HEK293T (cell line): ENCODE results near the gene LRP1B.

Source experiments
- CTCF ChIA-PET: fragments of 350-600 bp; formaldehyde crosslinking; extraction: SDS; loops from one replicate; lab custom pipeline; 2021; ENCODE audit warnings: antibody characterized with exemption, inconsistent platforms; lab: Yijun Ruan, JAX
- POLR2A ChIA-PET: fragments of 350-600 bp; formaldehyde crosslinking; extraction: SDS; loops from one replicate; lab custom pipeline; 2020; ENCODE audit warnings: antibody characterized with exemption, inconsistent platforms; lab: Yijun Ruan, JAX
- DNase-seq: peaks from one replicate; pipeline ENCODE4 v3.0.0; 2012; ENCODE audit warnings: mixed read lengths; ENCODE audit errors: extremely low spot score
- ARNT ChIP-seq: fragments of 450-650 bp; IDR thresholded peaks from 2 replicates; pipeline ENCODE4 v1.6.1; 2017; ENCODE audit warnings: mild to moderate bottlenecking
- BHLHE40 ChIP-seq: fragments of 450-650 bp; IDR thresholded peaks from 2 replicates; pipeline ENCODE4 v1.6.1; 2016; ENCODE audit warnings: mild to moderate bottlenecking, moderate library complexity, borderline replicate concordance
- CTBP1 ChIP-seq: fragments of 450-650 bp; IDR thresholded peaks from 2 replicates; pipeline ENCODE4 v1.6.1; 2016; ENCODE audit warnings: borderline replicate concordance
- ELF4 ChIP-seq: fragments of 450-650 bp; IDR thresholded peaks from 2 replicates; pipeline ENCODE4 v1.6.1; 2017; ENCODE audit warnings: antibody characterized with exemption
- FOXA1 ChIP-seq: fragments of 450-650 bp; IDR thresholded peaks from 2 replicates; pipeline ENCODE4 v1.6.1; 2016; ENCODE audit warnings: mild to moderate bottlenecking
- FOXK2 ChIP-seq: fragments of 450-650 bp; IDR thresholded peaks from 2 replicates; pipeline ENCODE4 v1.6.1; 2016; ENCODE audit warnings: mild to moderate bottlenecking
- FOXM1 ChIP-seq: fragments of 450-650 bp; IDR thresholded peaks from 2 replicates; pipeline ENCODE4 v1.6.1; 2017; ENCODE audit warnings: mild to moderate bottlenecking, borderline replicate concordance
- HDGF ChIP-seq: fragments of 450-650 bp; IDR thresholded peaks from 2 replicates; pipeline ENCODE4 v1.6.1; 2017; ENCODE audit warnings: antibody characterized with exemption, borderline replicate concordance
- L3MBTL2 ChIP-seq: fragments of 450-650 bp; conservative IDR thresholded peaks from 2 replicates; pipeline ENCODE4 v1.6.1; 2016; ENCODE audit warnings: mild to moderate bottlenecking
- LEF1 ChIP-seq: fragments of 450-650 bp; IDR thresholded peaks from 2 replicates; pipeline ENCODE4 v1.6.1; 2017; ENCODE audit warnings: mild to moderate bottlenecking, borderline replicate concordance
- NFRKB ChIP-seq: fragments of 450-650 bp; IDR thresholded peaks from 2 replicates; pipeline ENCODE4 v1.6.1; 2016; ENCODE audit warnings: mild to moderate bottlenecking, moderate library complexity
- PKNOX1 ChIP-seq: fragments of 450-650 bp; IDR thresholded peaks from 2 replicates; pipeline ENCODE4 v1.6.1; 2016
- SP1 ChIP-seq: fragments of 450-650 bp; IDR thresholded peaks from 2 replicates; pipeline ENCODE4 v1.6.1; 2017
- SUZ12 ChIP-seq: fragments of 450-650 bp; IDR thresholded peaks from 2 replicates; pipeline ENCODE4 v1.6.1; 2016; ENCODE audit warnings: mild to moderate bottlenecking
- TARDBP ChIP-seq: fragments of 450-650 bp; IDR thresholded peaks from 2 replicates; pipeline ENCODE4 v1.6.1; 2016
- ZNF384 ChIP-seq: fragments of 450-650 bp; IDR thresholded peaks from 2 replicates; pipeline ENCODE4 v1.6.1; 2016

LRP1B gene

GRCh38 chr2:141055531-141055930, 1075.3 kb downstream of the LRP1B start:
- ChIA-PET POLR2A (no interaction called here), CTCF (no interaction called here)
- TF ChIP-seq BHLHE40, result no peak
- TF ChIP-seq SUZ12, result no peak
- no peak for TF ChIP-seq ELF4
- no peak for TF ChIP-seq SP1
- no peak for TF ChIP-seq ARNT
- DNase-seq, result no peak

GRCh38 chr2:141048951-141049350, 1081.9 kb downstream of the LRP1B start:
- DNase-seq, result no peak
- ChIA-PET CTCF (no interaction called here), POLR2A (no interaction called here)
- TF ChIP-seq PKNOX1, result no peak
- TF ChIP-seq TARDBP, result no peak

GRCh38 chr2:141041281-141041680, 1089.5 kb downstream of the LRP1B start:
- TF ChIP-seq SUZ12 (no peak), FOXK2 (no peak), FOXA1 (no peak), ARNT (no peak), HDGF (no peak), L3MBTL2 (no peak), ZNF384 (no peak), TARDBP (no peak), BHLHE40 (no peak), CTBP1 (no peak)
- ChIA-PET POLR2A (no interaction called here), CTCF (no interaction called here)
- no peak for DNase-seq

- POLR2A ChIA-PET, result no interaction called here
- CTCF ChIA-PET, result no interaction called here
Measured at GRCh38 chr2:141038341-141038740, 1092.5 kb downstream of the LRP1B start.

GRCh38 chr2:141037361-141037760, 1093.5 kb downstream of the LRP1B start:
- TF ChIP-seq TARDBP, result no peak
- TF ChIP-seq FOXA1, result no peak
- no peak for TF ChIP-seq SUZ12
- TF ChIP-seq ZNF384, result no peak
- no peak for TF ChIP-seq CTBP1
- no peak for TF ChIP-seq ELF4
- TF ChIP-seq ARNT, result no peak
- TF ChIP-seq HDGF, result no peak
- no peak for TF ChIP-seq SP1
- ChIA-PET CTCF (no interaction called here), POLR2A (no interaction called here)
- DNase-seq, result no peak

More at GRCh38 chr2:141038341-141038740, 1092.5 kb downstream of the LRP1B start:
- no peak for DNase-seq
- TF ChIP-seq SUZ12, result no peak
- no peak for TF ChIP-seq ARNT
- TF ChIP-seq BHLHE40, result no peak
- TF ChIP-seq TARDBP, result no peak
- TF ChIP-seq ZNF384, result no peak
- no peak for TF ChIP-seq L3MBTL2
- no peak for TF ChIP-seq PKNOX1
- no peak for TF ChIP-seq SP1
- no peak for TF ChIP-seq FOXM1
- TF ChIP-seq FOXA1, result no peak
- no peak for TF ChIP-seq FOXK2
- TF ChIP-seq HDGF, result no peak
- no peak for TF ChIP-seq NFRKB
- TF ChIP-seq LEF1, result no peak
- no peak for TF ChIP-seq CTBP1
- no peak for TF ChIP-seq ELF4

- ChIA-PET CTCF (no interaction called here), POLR2A (no interaction called here)
- no peak for DNase-seq
- TF ChIP-seq LEF1, result no peak
- no peak for TF ChIP-seq ZNF384
- no peak for TF ChIP-seq SUZ12
- no peak for TF ChIP-seq CTBP1
- TF ChIP-seq TARDBP, result no peak
- TF ChIP-seq FOXK2, result no peak
- no peak for TF ChIP-seq HDGF
- TF ChIP-seq FOXA1, result no peak
Measured at GRCh38 chr2:141035846-141036420, 1094.9 kb downstream of the LRP1B start.

- ChIA-PET CTCF (no interaction called here), POLR2A (no interaction called here)
- DNase-seq, result no peak
- TF ChIP-seq SP1 (no peak), ARNT (no peak), FOXK2 (no peak), FOXM1 (no peak), LEF1 (no peak), PKNOX1 (no peak), CTBP1 (no peak)
Measured at GRCh38 chr2:141029428-141030078, 1101.3 kb downstream of the LRP1B start.
